Cortex of kidney (tissue), 1 donor: Measurements from ENCODE around the gene KCNQ1OT1.

Source experiments
- DNase-seq: peaks from one replicate; lab custom pipeline; 2025; lab: John Stamatoyannopoulos, UW

The KCNQ1OT1 gene

DNA sequence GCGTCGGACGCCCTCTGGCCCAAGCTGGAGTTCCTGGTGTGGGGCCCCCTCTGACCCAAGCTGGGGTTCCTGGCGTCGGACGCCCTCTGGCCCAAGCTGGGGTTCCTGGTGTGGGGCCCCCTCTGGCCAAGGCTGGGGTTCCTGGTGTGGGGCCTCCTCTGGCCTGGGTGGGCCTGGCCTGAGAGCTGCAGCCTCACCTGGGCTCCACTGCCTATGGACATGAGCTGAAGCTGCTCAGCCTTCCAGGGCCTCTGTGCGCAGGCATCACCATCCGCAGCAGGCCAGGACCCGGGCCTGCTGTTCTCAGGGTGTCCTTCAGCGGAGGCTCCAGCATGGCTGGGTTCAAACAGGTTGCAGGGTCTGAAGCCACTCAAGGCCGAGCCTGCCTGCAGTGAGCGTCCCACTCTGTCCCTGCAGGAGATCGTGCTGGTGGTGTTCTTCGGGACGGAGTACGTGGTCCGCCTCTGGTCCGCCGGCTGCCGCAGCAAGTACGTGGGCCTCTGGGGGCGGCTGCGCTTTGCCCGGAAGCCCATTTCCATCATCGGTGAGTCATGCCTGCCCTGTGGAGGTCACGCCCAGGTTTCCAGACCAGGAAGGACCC, 129.5 kb downstream of the KCNQ1OT1 start:
- no peak for DNase-seq

GRCh38 chr11:2569731-2570210, 130.0 kb downstream of the KCNQ1OT1 start:
- no peak for DNase-seq

DNA sequence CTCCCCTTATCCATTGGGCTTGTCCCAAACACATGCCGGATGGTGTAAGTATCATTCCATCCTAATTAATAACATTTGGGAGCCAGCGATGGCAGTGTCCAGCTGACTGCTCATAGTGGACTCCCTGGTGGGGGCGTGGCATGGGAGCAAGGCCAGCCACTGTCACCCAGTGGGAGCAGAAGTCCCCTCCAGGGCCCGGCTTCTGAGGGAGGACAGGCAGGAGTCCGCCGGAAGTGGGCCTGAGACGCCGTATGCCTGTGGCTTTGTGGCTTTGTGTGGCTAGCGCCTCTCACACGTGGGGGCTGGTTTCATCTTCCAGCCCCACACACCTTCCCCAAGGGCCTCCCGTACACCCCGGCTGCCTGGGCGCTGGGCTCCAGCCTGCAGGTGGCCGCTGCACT, 130.5 kb downstream of the KCNQ1OT1 start:
- DNase-seq = no peak

DNA sequence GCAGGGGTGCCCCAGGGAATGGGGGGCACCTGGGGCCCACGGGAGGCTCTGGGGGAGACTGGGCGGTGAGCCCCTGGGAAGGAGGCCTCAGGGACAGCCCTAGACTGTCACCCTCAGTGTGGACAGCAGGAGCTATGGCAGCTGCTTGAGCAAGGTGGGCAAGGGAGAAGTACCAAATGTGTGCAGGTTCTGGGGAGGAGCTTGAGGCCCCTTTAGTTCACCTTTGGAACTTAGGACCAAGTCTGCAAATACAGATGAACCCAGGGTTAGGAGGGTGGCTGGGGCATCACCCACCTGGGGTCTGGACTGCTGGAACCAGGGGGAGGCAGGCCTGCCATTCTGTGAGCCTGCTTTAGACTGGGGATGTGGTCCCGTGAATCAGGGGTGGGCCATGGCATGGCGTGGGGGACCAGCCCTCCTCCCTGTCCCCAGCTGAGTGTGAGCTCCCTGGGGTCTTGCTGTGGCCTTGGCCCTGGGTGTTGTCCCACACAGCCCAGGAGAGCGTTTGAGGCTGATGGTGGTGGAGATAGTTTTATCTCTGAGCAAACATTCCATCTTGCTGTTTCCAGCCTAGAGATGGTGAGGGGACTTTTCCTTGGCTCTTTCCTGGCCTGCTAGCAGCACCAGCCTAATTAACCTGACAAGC, 132.6 kb downstream of the KCNQ1OT1 start:
- DNase-seq = no peak

- DNase-seq = no peak
Measured at GRCh38 chr11:2566223-2567025, 133.4 kb downstream of the KCNQ1OT1 start.

DNA sequence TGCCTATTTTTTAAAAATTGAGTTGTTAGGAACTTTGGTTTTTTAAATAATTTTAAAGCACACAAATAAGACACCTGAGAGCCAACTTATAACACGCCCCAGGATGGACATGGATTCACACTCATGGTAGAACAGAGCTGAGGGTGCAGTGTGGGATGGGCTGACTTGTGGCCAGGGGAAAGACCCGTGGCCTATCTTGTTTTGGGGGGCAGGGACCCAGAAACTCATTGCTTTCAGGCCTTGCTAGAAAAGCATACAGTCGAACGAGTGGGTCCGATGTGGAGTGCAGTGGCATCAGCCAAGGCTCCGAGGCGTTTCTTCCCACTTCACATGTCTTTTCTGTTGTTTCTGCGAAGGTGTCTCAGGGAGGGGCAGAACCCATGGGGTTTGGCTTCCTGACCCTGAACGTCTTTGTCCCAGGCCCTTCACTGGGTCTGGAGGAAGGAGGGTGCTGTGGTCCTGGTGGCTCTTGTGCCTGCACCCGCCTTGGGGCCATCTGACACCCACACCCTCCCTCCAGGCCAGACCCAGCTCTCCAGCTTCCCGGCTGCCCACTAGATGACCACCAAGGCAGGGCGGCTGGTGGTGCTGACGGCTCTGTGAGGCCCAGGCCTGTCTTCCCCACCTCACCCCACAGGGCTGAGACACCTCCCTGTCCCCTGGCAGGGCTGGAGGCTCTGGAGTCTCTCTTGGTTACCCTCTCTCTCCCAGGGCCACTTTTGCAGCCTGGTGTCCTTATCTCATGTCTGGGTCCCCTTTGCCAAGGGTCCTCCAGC, 134.2 kb downstream of the KCNQ1OT1 start:
- no peak for DNase-seq

DNA sequence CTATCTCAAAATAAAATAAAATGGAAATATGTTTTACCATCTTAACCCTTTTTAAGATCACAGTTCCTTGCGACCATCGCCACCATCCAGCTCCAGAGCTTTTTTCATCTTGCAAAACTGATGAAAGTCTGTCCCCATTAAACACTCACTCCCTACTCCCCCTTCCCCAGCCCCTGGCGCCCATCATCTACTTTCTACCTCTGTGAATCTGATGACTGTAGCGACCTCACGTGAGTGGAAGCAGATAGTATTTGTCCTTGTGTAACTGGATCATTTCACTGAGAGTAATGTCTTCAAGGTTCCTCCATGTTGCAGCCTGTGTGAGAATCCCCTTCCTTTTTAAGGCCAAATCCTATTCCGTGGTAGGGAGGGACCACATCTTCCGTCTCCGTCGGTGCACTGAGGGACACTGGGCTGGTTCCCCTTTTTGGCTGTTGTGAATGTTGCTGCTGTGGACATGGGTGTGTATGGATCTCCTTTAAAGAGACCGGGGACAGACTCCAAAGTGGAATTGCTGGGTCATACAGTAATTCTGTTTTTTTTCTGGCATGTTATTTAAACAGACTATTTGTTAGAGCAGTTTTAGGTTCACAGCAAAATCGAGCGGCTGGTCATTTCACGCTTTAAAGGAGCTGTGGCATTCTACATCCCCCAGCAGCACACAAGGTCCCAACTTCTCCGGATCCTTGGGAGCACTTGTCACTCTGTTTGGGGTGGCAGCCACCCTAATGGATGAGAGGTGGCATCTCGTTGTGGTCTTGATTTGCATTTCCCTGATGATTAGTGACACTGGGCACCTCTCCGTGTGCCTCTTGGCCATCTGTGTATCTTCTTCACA, 135.0 kb downstream of the KCNQ1OT1 start:
- DNase-seq = no peak

- no peak for DNase-seq
Measured at GRCh38 chr11:2564008-2564530, 135.7 kb downstream of the KCNQ1OT1 start.

- no peak for DNase-seq
Measured at GRCh38 chr11:2563213-2564007, 136.4 kb downstream of the KCNQ1OT1 start.

DNA sequence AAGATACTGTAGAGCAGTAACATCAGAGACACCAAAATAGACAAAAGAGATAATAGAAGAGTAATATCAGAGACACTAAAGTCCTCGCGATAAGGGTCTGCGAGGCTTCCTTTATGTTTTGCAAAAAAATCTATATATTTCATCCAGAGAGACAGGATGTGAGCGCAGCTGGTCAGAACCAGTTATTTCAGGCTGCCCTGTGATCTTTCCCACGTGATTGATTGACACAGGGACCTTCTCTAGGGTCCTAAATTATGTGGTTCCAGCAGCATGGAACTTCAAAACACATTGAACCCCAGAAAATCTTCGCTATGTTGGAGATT, 136.9 kb downstream of the KCNQ1OT1 start:
- DNase-seq = no peak

DNA sequence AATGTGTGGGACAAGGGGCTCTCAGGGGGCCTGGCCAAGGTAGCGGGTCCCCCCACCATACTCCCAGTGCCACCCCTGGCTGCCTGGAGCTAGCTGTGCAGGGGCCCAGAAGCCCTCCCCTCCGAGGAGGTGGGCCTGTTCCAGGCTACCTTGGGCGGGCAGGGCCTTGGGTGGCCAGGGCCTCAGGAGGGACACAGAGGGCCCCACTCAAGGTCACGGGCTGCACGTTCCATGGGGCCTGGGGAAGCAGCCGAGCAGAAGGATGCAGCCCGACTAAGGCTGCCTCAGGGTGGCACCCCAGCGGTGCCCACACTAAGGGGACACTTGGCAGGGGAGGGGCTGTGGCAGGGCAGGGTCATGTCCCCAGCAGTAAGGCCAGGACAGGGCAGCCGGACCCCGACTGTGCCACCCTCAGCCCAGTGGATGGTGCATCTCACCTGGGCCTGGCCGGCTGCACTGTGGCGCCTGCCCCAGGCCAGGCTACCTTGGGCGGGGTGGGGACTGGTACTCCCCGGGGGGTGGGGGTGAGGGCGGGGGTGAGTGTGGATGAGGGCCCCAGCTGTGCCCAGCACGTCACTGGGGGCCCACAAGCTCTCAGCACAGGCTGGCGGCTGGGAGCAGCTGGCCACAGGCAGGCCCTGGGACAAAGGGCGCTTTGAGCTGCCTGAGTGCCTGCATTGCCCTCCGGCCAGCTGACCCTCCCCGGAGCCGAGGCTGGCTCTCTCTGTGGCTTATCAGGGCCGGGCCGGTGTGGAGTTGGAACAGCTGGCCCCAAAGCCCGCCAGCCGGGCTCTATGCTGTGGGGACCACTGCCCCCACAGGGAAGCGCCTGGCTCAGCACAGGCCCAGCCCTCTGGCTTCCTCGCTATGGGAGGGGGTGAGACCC, 137.9 kb downstream of the KCNQ1OT1 start:
- DNase-seq = no peak

DNA sequence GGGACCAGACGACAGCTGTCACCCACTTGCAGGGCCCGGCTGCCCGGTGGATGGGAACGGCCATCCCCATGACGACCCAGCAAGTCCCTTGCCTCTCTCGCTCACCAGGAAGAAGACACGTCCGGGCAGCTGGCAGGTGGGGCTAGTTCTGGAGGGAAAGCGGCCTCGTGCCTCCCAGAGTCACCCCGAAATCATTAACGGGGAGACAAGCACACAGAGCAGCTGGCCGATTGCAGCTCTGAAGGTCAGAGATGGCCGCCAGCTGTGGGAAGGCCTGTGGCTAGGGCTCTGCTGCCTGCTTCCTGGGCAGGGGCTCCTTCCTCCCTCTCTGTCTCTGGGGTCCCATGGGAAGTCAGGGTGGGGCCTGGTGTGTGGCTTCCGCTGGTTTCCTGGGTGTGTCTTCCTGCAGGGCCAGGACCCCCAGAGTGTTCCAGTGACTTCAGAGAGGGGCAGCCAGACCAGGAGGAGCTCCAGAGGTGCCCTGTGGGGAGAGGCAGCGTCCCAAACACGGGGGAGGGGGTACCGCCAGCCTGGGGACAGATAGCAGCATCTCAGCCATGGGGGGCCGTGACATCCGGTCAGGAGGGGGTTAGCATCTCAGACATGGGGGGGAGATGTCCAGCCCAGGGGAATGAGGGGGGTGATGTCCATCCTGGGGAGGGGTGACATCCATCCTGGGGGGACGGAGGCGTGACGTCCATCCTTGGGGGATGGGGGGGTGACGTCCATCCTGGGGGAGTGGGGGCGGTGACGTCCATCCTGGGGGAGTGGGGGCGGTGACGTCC, 140.1 kb downstream of the KCNQ1OT1 start:
- no peak for DNase-seq

DNA sequence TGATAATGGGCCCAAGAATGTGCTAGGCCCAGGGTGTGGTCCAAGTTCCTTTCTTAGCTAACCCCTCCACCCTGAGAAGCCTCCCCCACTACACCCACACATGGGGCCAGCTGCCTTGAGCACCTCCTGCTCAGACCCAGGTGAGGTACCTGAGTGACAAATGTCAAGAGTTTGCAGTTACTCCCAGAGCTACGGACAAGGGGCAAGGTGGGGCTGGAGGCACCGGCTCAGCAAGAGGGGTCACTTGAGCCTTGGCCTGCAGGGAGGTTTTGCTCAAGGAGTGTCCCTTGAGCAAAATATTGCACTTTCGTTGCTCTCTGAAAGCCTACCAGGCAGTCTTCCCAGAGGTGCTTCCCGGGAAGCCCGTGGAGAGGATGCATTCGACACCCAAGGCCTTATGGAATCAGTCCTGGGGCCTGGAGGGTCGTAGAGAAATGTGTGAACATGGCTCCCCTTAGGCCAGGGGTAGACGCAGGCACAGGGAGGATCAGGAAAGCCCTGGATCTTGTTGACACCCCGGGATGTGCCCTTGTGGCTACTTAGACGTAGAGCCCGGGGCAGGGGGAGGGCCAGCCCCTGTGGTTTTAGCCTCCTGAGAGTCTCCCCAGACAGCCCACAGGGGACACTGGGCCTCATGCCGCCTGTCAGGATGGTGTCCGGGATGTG, 140.8 kb downstream of the KCNQ1OT1 start:
- no peak for DNase-seq

GRCh38 chr11:2558397-2558796, 141.4 kb downstream of the KCNQ1OT1 start:
- no peak for DNase-seq
